Cardiac septum (tissue), 1 donor: Measurements from ENCODE around the gene KLRC2. TPM values are rescaled to one million over a fixed set of nuclear protein-coding genes. Genes with fewer than 3 reads are reported as not detected.
"Not testable (repeated sequence)": the region's sequence is repeated elsewhere in the genome, so short reads cannot be mapped to it uniquely, and the experiment has no call there.

Experiments
- DNase-seq: peaks from one replicate; pipeline ENCODE4 v3.0.0-alpha.2; 2020; ENCODE audit warnings: low spot score
- intact Hi-C: fragments of 100-400 bp; cut with DNase I; formaldehyde crosslinking; loops from one replicate; pipeline ENCODE4 v1.14.0; 2022
- total RNA-seq: library from RNA; stranded (reverse); fragmentation: NEBNext Ultra II Directional; extraction: Animal tissue kit (Norgen Biotek cat#: 25700); gene quantifications from one replicate; pipeline ENCODE4 v1.2.1, GENCODE V29; 2021
- donor health status: DM: no; HTN: no; CAD: no.

Gene KLRC2
- total RNA-seq, 1 donor from 2014 or later, result not detected

DNA sequence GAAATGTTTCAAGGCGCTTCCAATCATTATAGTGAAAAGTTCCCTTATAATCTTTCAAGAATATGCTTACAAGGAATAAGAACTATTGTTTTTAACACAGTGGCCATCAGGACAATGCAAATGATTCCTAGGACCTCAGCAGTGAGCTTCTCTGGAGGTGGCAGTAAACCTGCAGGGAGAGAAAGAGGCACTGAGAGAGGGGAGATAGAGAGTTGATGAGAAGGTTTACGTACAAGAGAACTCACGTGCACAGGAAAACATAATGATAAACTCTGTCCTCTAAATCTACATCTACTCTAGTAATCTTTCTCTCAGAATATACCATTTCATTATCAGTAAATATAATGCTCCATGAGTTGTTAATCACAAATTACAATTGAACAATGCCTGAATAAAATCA lies 27.0 kb downstream of the KLRC2 start:
- no peak for DNase-seq
- intact Hi-C loops, result no loop called here

DNA sequence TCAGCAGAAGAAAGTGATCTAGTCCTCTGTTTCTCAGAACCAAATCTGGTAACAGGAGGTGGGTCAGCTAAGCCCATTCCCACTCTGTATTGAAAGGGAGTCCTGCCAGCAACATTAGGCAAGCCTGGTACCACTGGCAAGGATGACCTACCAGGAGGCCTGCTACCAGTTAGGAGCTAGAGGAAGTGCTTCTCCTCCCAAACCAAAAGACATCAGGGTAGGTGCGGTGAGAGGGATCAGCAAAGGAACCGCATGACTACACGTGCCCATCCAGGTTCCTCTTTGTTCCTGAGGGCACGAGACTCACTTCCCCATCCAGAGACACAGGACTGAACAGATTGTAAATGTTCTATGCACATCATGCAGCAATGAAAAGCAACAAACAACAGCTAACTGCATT lies 29.1 kb downstream of the KLRC2 start:
- intact Hi-C loops, result no loop called here
- no peak for DNase-seq

DNA sequence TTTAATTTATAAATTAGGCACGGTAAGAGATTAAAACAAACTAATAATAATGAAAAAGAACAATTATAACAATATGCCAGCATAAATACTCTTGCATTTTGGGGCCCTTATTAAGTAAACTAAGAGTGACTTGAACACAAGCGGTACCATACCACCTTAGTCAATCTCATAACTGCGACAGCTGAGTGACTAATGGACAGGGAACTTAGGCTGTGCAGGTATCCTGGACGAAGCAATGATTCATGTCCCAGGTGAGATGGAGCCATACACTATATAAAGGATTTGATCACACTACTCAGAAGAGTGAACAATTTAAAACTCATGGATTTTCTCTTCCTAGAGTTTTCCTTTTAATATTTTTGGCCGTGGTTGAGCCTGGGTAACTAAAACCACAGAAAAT lies 30.5 kb downstream of the KLRC2 start:
- intact Hi-C loops, result no loop called here
- DNase-seq, result no peak

DNA sequence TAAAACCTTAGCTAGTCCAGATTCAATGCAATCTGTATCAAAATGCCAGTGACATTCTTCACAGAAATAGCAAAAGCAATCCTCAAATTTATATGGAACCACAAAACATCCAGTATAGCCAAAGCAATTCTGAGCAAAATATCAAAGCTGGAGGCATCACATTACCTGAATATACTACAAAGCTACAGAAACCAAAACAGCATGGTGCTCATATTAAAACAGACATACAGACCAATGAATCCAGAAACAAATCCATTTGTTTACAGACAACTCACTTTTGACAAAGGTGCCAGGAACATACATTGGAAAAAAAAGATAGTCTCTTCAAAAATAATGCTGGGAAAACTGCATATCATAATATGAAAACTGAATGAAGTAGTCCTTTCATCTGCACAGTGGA lies 31.0 kb downstream of the KLRC2 start:
- no peak for DNase-seq
- intact Hi-C loops, result no loop called here

DNA sequence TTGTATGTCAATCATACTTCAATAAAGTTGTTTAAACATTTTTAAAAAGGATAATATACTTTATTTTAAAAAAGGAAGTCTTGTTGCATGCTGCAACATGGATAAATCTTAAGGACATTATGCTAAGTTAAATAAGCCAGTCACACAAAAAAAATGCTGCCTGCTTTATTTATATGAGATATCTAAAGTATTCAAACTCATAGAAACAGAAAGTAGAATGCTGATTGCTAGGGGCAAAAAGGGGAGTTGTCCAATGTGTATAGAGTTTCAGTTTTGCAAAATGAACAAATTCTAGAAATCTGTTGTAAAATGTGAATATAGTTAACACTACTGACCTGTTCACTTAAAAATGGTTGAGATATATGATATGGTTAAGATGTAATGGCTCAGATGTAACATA lies 35.0 kb downstream of the KLRC2 start:
- no peak for DNase-seq
- intact Hi-C loops, result no loop called here

DNA sequence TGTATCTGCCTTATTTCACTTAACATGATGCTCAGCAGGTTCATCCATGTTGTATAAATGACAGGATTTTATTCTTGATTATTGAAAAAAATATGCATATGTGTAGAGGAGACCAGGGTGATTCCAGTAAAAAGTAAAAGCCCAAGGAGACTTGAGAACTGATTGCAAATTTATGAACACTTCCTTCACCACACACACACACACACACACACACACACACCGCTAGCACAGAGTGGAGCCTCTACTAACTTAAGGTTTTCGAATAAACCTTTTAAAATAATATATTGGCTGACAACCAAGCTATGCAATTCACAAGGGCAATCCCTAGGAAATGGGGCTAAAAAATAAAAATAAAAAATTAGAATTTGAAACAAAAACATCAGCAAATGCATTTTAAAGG lies 37.6 kb downstream of the KLRC2 start:
- intact Hi-C loops, result no loop called here
- DNase-seq, result no peak

DNA sequence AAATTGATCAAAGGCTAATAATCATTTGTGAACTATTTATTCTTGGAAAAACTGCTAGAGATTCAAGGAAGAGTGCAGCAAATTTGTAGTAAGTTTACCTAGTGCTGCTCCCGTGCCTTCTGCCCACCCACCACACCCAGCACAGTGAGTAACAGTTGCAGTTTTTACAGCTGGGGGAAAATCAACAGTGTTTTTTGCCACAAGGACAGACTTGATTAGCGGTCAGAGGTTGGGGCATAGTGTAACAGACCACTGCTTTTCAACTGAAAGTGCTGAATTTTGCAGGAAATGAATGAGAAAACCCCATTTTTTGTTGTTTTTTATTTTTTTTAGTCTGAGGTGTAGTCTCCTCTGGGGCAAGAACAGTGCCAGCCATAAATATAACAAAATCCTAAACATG lies 38.5 kb downstream of the KLRC2 start:
- intact Hi-C loops, result no loop called here
- DNase-seq, result no peak

DNA sequence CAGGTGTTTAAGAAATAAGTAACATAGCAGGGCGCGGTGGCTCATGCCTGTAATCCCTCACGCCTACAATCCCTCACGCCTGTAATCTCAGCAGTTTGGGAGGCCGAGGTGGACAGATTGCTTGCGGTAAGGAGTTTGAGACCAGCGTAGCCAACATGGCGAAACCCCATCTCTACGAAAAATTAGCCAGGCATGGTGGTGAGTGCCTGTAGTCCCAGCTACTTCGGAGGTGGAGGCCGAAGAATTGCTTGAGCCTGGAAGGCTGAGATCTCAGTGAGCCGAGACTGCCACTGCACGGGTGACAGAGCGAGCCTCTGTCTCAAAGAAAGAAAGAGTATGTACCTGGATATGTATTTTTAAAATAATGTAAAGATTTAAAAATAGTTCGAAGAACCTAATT lies 39.6 kb downstream of the KLRC2 start:
- DNase-seq, intact Hi-C loops: not testable (repeated sequence)

DNA sequence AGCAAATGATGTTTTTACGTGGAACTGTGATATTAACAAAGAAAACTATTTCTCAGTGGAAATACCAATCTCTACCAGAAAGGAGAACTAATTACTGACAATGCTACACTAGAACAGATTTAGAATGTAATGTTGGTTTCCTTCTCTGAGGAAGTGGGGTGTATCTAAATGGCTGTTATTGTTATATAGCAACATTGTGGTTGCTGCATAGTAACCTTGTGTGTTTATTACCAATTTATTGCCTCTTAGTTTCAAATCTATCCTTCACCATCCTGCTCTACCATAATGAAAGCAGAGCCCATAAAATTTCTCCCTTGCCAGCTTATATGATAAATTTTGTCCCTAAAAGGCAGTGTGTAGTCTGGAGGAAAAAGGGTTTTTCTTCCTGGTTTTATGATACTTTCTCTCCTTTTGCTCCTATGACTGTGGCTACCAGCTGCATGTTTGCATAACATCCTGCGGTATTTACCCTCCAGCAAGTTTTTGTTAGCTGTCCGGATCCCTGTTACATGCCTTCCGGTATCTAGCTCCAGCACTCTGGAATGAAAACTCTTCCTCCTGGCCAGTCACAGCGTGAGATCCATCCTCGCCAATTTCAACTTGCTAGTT lies 40.3 kb downstream of the KLRC2 start:
- intact Hi-C loops, result no loop called here
- no peak for DNase-seq

DNA sequence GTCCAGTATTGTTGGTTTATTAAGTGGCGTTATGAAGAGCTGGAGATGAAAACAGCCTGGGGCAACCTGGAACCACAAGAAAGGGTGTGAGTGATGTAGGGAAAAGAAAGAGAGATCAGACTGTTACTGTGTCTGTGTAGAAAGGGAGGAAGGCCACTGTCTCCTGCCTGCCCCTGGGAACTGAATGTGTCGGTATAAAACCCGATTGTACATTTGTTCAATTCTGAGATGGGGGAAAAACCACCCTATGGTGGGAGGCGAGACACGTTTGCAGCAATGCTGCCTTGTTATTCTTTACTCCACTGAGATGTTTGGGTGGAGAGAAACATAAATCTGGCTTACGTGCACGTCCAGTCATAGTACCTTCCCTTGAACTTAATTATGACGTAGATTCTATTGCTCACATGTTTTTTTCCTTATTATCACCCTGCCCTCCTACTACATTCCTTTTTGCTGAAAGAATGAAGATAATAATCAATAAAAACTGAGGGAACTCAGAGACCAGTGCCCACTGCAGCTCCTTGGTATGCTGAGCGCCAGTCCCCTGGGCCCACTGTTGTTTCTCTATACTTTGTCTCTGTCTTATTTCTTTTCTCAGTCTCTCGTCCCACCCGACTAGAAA lies 41.2 kb downstream of the KLRC2 start:
- intact Hi-C loops, DNase-seq: not testable (repeated sequence)

DNA sequence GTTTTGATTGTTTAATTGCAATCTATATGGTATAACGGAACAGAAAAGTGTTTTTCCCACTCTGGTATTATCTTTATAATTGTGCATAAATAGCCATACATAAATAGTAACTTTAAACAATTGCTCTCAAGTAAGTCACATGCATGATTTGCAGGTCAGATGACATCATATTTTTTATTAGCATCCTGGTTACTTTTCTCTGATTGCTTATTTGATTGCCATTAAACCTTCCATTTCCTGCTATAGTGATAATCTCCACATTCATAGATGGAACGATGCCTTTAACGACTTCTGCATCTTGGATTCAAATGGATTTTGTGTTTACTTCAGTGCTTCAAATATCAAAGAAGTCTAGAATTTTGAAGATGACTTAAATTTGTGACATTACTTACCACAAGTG lies 42.5 kb downstream of the KLRC2 start:
- intact Hi-C loops, result no loop called here
- no peak for DNase-seq

DNA sequence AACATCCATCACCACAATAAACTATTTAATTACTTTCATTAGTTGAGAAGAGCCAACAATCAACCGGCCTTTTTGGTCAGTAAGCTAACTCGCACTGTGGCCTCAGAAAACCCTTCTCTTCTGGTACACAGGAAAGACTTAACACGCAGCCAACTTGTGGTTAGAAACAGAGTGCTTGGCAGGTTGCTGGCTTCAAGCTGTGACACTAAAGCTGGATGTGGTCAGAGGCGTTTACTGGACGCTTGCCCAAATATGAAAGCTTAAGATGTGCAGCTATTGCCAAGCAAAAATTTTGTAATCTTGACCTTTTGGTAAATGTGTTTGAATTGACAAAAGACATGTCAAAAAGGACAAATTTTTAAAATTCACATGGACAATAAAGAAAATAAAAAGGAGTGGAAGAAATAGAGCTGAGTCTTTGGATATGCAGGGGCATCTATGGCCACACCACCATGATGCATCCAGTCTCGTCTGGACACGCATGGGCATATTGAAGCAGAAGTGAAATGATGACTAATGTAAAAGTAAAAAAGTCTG lies 43.3 kb downstream of the KLRC2 start:
- intact Hi-C loops, result no loop called here
- DNase-seq, result no peak

DNA sequence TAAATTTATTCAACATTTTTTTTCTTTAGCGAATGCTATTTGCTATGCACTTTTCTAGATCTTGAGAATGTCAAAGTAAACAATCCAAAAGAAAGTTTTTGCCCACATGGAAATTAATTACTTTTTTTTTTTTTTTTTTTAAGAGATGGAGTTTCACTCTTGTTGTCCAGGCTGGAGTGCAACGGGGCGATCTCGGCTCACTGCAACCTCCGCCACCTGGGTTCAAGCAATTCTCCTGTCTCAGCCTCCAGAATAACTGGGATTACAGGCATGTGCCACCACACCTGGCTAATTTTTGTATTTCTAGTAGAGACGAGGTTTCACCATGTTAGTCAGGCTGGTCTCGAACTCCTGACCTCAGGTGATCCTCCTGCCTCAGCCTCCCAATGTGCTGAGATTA lies 44.8 kb downstream of the KLRC2 start:
- intact Hi-C loops, DNase-seq: not testable (repeated sequence)

DNA sequence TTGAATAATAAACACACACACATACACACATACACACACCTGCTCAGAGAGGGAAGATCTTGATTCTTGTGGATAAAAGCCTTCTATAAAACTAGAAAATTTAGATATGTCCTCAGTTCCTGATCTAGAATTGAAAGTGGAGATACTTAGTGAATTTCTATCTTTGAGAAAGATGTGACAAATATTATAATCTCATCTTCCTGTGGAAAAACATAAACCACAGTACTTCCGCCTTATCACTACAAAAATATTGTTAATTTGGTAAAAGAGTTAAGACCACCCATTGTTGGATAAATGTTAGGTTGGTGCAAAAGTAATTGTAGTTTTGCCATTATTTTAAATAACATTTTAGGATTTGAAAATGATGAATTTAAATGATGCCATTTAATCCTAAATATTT lies 45.9 kb downstream of the KLRC2 start, which contains the start of gene KLRK1:
Gene KLRK1, minus strand, starts transcription at position 138 of the 400 bp plus-strand sequence. CDS start 1,231 bp downstream, outside the sequence.
- intact Hi-C loops, result no loop called here
- no peak for DNase-seq

DNA sequence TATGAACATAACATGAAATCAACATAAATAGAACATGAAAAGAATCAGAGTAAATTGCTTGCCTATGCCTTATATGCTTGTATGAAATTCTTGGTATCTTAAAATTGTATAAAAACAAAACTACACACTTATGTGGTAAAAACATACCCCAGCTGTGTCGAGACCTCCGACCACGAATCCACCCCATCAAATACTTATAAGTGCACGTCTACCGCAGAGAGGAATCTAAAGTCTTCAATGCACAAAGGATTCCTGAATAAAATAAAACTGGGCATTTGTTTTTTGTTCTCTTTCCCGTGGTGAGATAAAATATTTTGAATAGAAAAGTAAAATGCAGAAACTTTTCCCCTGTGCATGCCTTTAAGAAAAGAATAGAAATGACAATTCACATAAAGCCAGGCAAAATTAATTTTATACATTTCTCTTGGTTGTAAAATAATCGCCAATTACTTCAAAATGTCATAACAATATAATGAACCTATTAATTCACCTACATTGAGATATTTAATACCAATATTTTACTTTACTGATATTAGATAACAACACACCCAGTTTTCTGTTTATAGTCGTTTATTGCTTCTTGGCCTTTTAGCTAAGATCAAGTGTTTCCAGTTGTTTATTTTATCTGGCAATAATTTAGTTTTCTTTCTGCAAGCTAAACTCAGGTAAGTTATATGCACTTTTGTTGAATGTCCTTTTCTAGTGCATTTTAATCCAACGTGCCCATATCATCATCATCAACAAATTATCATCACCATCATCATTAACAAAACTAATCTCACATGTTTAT lies 47.0 kb downstream of the KLRC2 start:
- DNase-seq, result no peak
- intact Hi-C loops, result no loop called here

DNA sequence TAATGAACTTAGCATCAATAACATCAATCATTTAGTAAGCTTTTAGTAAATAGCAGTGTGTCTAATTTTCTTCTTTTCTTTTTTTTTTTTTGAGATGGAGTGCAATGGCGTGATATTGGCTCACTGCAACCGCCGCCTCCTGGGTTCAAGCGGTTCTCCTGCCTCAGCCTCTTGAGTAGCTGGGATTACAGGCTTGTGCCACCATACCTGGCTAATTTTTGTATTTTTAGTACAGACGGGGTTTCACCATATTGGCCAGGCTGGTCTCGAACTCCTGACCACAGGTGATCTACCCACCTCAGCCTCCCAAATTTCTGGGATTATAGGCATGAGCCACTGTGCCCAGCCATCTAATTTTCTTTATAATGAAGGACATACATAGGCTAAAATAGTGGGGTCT lies 48.3 kb downstream of the KLRC2 start:
- DNase-seq, intact Hi-C loops: not testable (repeated sequence)

DNA sequence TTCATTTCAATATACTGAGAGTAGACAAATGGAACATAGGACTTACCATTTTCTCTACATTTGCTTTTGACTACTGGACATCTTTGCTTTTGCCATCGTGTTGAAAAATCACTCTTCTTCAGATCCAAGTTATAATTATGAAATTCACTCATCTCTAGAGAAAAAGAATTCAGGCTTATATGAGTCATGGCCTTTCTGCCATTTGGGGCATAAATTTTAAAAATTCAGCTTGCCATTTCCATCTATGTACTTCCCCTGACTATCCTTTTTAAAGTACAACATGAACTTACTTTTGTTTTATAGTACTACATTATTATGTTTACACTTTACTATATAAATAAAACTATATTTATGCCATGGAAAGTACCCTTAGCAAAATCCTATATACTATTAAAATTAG lies 49.0 kb downstream of the KLRC2 start:
- intact Hi-C loops, result no loop called here
- DNase-seq, result no peak

DNA sequence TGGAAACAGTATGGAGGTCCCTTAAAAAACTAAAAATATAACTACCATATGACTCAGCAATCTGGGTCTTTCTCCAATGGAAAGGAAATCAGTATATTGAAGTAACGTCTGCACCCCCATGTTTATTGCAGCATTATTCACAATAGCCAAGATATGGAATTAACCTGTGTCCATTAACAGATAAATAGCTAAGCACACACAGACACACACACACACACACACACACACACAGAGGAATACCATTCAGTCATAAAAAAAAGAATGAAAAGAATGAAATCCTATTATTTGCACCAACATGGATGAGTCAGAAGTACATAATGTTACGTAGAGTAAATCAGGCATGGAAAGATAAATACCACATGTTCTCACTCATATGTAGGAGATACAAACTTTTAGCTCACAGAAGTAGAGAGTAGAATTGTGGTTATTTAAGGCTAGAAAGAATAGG lies 50.6 kb downstream of the KLRC2 start:
- intact Hi-C loops, result no loop called here
- no peak for DNase-seq

DNA sequence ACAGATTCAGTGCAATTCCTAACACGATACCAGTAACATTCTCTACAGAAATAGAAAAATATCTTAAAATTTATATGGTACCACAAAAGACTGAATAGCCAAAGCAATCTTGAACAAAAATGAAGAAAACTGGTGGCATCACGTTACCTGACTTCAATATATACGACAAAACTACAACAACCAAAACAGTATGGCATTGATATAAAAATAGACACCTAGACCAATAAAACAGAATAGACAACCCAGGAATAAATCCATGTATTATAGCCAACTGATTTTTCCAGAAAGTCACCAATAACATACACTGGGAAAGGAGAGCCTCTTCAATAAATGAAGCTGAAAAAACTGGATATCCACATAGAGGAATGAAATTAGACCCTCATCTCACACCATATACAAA lies 51.6 kb downstream of the KLRC2 start:
- DNase-seq, result no peak
- intact Hi-C loops, result no loop called here

DNA sequence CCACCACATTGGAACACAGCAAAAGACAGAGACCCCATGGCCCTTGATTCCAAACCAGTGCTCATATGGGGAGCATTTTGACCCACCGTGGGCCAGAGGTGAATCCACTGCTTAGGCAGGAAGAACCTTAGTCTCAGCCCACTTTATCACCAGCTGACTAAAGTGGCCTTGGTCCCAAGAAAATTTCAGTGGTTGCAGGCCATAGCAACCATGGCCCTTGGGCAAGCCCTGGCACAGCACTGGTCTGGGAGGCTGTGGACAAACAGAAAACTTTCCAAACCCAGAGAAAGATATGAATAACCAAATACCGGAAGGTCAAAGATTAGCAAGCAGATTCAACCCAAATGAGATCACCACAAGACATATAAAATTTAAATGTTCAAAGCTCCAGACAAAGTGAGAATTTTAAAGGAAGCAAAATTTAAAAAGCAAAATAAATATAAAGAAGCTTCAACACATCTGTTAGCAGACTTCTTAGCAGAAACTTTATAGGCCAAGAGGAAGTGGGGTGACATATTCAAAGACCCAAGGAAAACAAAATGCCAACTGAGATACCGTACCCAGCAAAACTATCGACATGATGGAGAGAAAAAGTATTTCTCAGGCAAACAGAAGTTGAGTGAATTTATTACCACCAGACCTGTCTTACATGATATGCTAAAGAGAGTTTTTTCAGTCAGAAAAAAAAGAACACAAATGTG lies 53.7 kb downstream of the KLRC2 start:
- no peak for DNase-seq
- intact Hi-C loops, result no loop called here
